HG03442 (cell line): Measurements from ENCODE around the gene ZNF77.
"Not testable (repeated sequence)": the region's sequence is repeated elsewhere in the genome, so short reads cannot be mapped to it uniquely, and the experiment has no call there.

Experiments used
- ATAC-seq: cut with Tn5 transposase; IDR thresholded peaks from one replicate; pipeline ENCODE4 v1.9.1; 2021; ENCODE audit warnings: mild to moderate bottlenecking, moderate library complexity; ENCODE audit not compliant: unreplicated experiment

The ZNF77 gene

GRCh38 chr19:2923510-2923909 is 21.3 kb downstream of the ZNF77 start:
- ATAC-seq = no peak

GRCh38 chr19:2922987-2923386 is 21.8 kb downstream of the ZNF77 start:
- no peak for ATAC-seq

GRCh38 chr19:2917275-2918184 is 27.2 kb downstream of the ZNF77 start:
- no peak for ATAC-seq

GRCh38 chr19:2912306-2912705 is 32.5 kb downstream of the ZNF77 start:
- ATAC-seq = no peak

GRCh38 chr19:2906631-2907195 is 38.1 kb downstream of the ZNF77 start:
- no peak for ATAC-seq

- ATAC-seq = no peak
Measured at GRCh38 chr19:2905918-2906519, 38.8 kb downstream of the ZNF77 start.

- ATAC-seq = not testable (repeated sequence)
Measured at GRCh38 chr19:2903326-2903725, 41.4 kb downstream of the ZNF77 start.

GRCh38 chr19:2902590-2903218 is 42.1 kb downstream of the ZNF77 start:
- no peak for ATAC-seq

- ATAC-seq = peak; percentile 89
Measured at GRCh38 chr19:2900296-2901252, 44.2 kb downstream of the ZNF77 start, which contains the start of gene ZNF57. Gene ZNF57 (plus strand): TSS chr19:2900928. CDS start chr19:2901046, 118 bp downstream.

GRCh38 chr19:2896694-2897093 is 48.1 kb downstream of the ZNF77 start:
- ATAC-seq = no peak

GRCh38 chr19:2890531-2890930 is 54.2 kb downstream of the ZNF77 start:
- not testable (repeated sequence) for ATAC-seq

GRCh38 chr19:2888731-2889224 is 56.0 kb downstream of the ZNF77 start:
- ATAC-seq = no peak

GRCh38 chr19:2887391-2887914 is 57.3 kb downstream of the ZNF77 start:
- no peak for ATAC-seq

GRCh38 chr19:2885736-2886135 is 59.0 kb downstream of the ZNF77 start:
- no peak for ATAC-seq

- ATAC-seq = no peak
Measured at GRCh38 chr19:2883686-2884439, 60.9 kb downstream of the ZNF77 start.
